ENCODE data around the gene DNAH14. TPM values are rescaled to one million over a fixed set of nuclear protein-coding genes. Genes with fewer than 3 reads are reported as not detected.

The DNAH14 gene
- total RNA-seq, 1 experiment from 2014 or later: 69.7 TPM

DNA sequence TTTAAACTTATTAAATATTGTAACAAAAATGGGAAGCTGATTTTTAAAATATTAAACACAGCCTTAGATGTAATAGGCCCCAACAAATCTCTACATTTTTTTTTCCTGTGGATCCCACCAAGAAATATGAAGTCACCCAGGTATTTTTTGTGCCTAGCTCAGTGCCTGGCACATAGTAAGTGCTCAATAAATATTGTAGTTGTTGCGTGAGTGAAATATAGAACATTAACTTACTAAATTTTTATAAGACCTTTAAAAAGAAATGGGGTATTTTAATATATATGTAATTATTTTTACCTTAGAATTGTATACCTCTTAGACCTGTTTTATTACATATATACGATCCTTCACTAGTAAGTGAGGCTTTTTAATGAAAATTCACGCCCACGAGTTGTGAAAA lies 569 bp upstream of the DNAH14 start:
- Mint-ChIP-seq H3K4me3 (ENCODE audit: unreplicated experiment) (peak overlapping the region; percentile 83), H3K36me3 (ENCODE audit: insufficient read depth, unreplicated experiment) (no peaks in the 10 kb centered on the region), H3K27ac (ENCODE audit: low read depth, unreplicated experiment) (peak overlapping the region; percentile 81), H3K4me1 (ENCODE audit: insufficient read depth, unreplicated experiment) (no peaks in the 10 kb centered on the region), H3K9me3 (ENCODE audit: unreplicated experiment) (peaks cover 21% of the 10 kb centered on the region), H3K27me3 (ENCODE audit: insufficient read depth, unreplicated experiment) (no peaks in the 10 kb centered on the region)
- POLR2A ChIA-PET: interaction anchor here (0.5 to 3.3 kb wide), 4 partner anchors 71 to 571 kb away, joined by 3 to 28 read pairs (median 5); no protein-coding TSS in a partner anchor
- CTCF ChIA-PET: interaction anchor here (0.6 to 4.5 kb wide), 2 partner anchors 415 to 770 kb away, joined by 3 to 44 read pairs; no protein-coding TSS in a partner anchor
- DNase-seq (ENCODE audit: unreplicated experiment): no peak
- intact Hi-C loops (cut with micrococcal nuclease): loop anchor here (10.0 kb wide), 1 partner anchor 1224 kb away; no protein-coding TSS in a partner anchor
- TSS peak; percentile 76 for BruUV-seq (replicated peaks)
- TF ChIP-seq CTCF (IDR thresholded peaks at IDR 0.05; ENCODE audit: unreplicated experiment): no peak

GRCh38 chr1:224931605-224932004 lies 2.1 kb downstream of the DNAH14 start:
- POLR2A ChIA-PET: interaction anchor here (0.9 to 3.3 kb wide), 4 partner anchors 27 to 427 kb away, joined by 3 to 28 read pairs (median 3); no protein-coding TSS in a partner anchor
- BruUV-seq (replicated peaks): no TSS peak
- H3K27me3 Mint-ChIP-seq (ENCODE audit: insufficient read depth, unreplicated experiment): no peaks in the 10 kb centered on the region
- no peak for DNase-seq (ENCODE audit: unreplicated experiment)
- H3K4me3 Mint-ChIP-seq (ENCODE audit: unreplicated experiment): no peak overlapping the region
- intact Hi-C loops (cut with micrococcal nuclease): no loop called here
- peaks cover 48% of the 10 kb centered on the region for H3K9me3 Mint-ChIP-seq (ENCODE audit: unreplicated experiment)
- no peak for TF ChIP-seq CTCF (IDR thresholded peaks at IDR 0.05; ENCODE audit: unreplicated experiment)
- H3K4me1 Mint-ChIP-seq (ENCODE audit: insufficient read depth, unreplicated experiment): no peaks in the 10 kb centered on the region
- CTCF ChIA-PET: interaction anchor here (2.5 to 4.5 kb wide), 2 partner anchors 9 to 417 kb away, joined by 18 to 44 read pairs; no protein-coding TSS in a partner anchor
- H3K36me3 Mint-ChIP-seq (ENCODE audit: insufficient read depth, unreplicated experiment): no peaks in the 10 kb centered on the region
- no peak overlapping the region for H3K27ac Mint-ChIP-seq (ENCODE audit: low read depth, unreplicated experiment)

GRCh38 chr1:224932607-224933249 lies 3.3 kb downstream of the DNAH14 start:
- Mint-ChIP-seq H3K4me3 (ENCODE audit: unreplicated experiment) (no peak overlapping the region), H3K27ac (ENCODE audit: low read depth, unreplicated experiment) (no peak overlapping the region), H3K4me1 (ENCODE audit: insufficient read depth, unreplicated experiment) (no peaks in the 10 kb centered on the region), H3K36me3 (ENCODE audit: insufficient read depth, unreplicated experiment) (no peaks in the 10 kb centered on the region), H3K9me3 (ENCODE audit: unreplicated experiment) (peaks cover 59% of the 10 kb centered on the region), H3K27me3 (ENCODE audit: insufficient read depth, unreplicated experiment) (no peaks in the 10 kb centered on the region)
- no peak for TF ChIP-seq CTCF (IDR thresholded peaks at IDR 0.05; ENCODE audit: unreplicated experiment)
- CTCF ChIA-PET: no interaction called here
- intact Hi-C loops (cut with micrococcal nuclease): no loop called here
- no TSS peak for BruUV-seq (replicated peaks)
- DNase-seq (ENCODE audit: unreplicated experiment): no peak
- POLR2A ChIA-PET: no interaction called here

- H3K27me3 Mint-ChIP-seq (ENCODE audit: insufficient read depth, unreplicated experiment): no peaks in the 10 kb centered on the region
- DNase-seq (ENCODE audit: unreplicated experiment): no peak
- no peaks in the 10 kb centered on the region for H3K36me3 Mint-ChIP-seq (ENCODE audit: insufficient read depth, unreplicated experiment)
- no peak overlapping the region for H3K4me3 Mint-ChIP-seq (ENCODE audit: unreplicated experiment)
- H3K27ac Mint-ChIP-seq (ENCODE audit: low read depth, unreplicated experiment): no peak overlapping the region
- BruUV-seq (replicated peaks): no TSS peak
- CTCF ChIA-PET: no interaction called here
- no peaks in the 10 kb centered on the region for H3K4me1 Mint-ChIP-seq (ENCODE audit: insufficient read depth, unreplicated experiment)
- peaks cover 67% of the 10 kb centered on the region for H3K9me3 Mint-ChIP-seq (ENCODE audit: unreplicated experiment)
- POLR2A ChIA-PET: no interaction called here
- no peak for TF ChIP-seq CTCF (IDR thresholded peaks at IDR 0.05; ENCODE audit: unreplicated experiment)
- intact Hi-C loops (cut with micrococcal nuclease): no loop called here
Measured at GRCh38 chr1:224933584-224933983, 4.1 kb downstream of the DNAH14 start.
